Psoas muscle (tissue), 8 donors: ENCODE measurements around the gene F2RL3. TPM values are rescaled to one million over a fixed set of nuclear protein-coding genes. Genes with fewer than 3 reads are reported as not detected.

Source experiments
- ATAC-seq, 4 donors: fragments of 200-7000 bp; cut with Tn5 transposase; one replicate each; pipeline ENCODE4 v1.9.1; 2020; ENCODE audit warnings: moderate library complexity in 3 of 4, mild to moderate bottlenecking in 2 of 4
- DNase-seq, 2 donors: peaks; one replicate each; pipeline ENCODE4 v3.0.0-alpha.2; 2020
- H3K27ac ChIP-seq: fragments of 200-600 bp; one replicate; pipeline ENCODE4 v1.8.0; 2022
- H3K27me3 ChIP-seq, 3 donors: fragments of 200-600 bp in 1 of 3; one replicate each; pipeline versions ENCODE4 v1.6.1 to v1.8.0; 2013 to 2022; ENCODE audit warnings: low read length in 2 of 3, mild to moderate bottlenecking in 2 of 3, moderate library complexity in 1 of 3; ENCODE audit not compliant: insufficient read depth in 3 of 3
- H3K36me3 ChIP-seq, 2 donors: fragments of 200-600 bp in 1 of 2; one replicate each; pipeline versions ENCODE4 v1.6.1 to v1.8.0; 2013 to 2022; ENCODE audit warnings: low read depth in 1 of 2, mild to moderate bottlenecking in 1 of 2, moderate library complexity in 1 of 2; ENCODE audit not compliant: insufficient read depth in 1 of 2
- H3K4me1 ChIP-seq: fragments of 200-600 bp; one replicate; pipeline ENCODE4 v1.8.0; 2022
- H3K4me3 ChIP-seq: fragments of 200-600 bp; one replicate; pipeline ENCODE4 v1.8.0; 2022; ENCODE audit warnings: mild to moderate bottlenecking
- H3K9me3 ChIP-seq: fragments of 200-600 bp; one replicate; pipeline ENCODE4 v1.8.0; 2022
- WGBS, 3 donors: extraction: QIAGEN DNeasy Blood & Tissue Kit; methylation state at CpG; one replicate each; pipeline versions ENCODE4 v1.1.6 to v1.1.7; 2013; 5-methylcytosine and 5-hydroxymethylcytosine counted together
- intact Hi-C, 2 donors: fragments of 100-400 bp; cut with DNase I; formaldehyde crosslinking; loops; one replicate each; pipeline versions ENCODE4 v1.11.0 to v1.14.2; 2022
- polyA plus RNA-seq, 3 donors: library from polyadenylated mRNA; stranded (reverse); fragments of 200-250 nt; gene quantifications; one replicate each; pipeline ENCODE4 v1.2.3, GENCODE V29; 2013
- total RNA-seq, 4 donors: library from RNA; stranded (reverse); fragmentation: NEBNext Ultra II Directional in 2 of 4; extraction: Animal tissue kit (Norgen Biotek cat#: 25700) in 2 of 4; gene quantifications; one replicate each; pipeline versions ENCODE4 v1.2.1 to v1.2.4, GENCODE V29; 2021 to 2023
- TF ChIP-seq, protein P1 (sequence below): fragments of 200-600 bp; IDR thresholded peaks from one replicate; pipeline ENCODE4 v1.8.0; 2022; ENCODE audit warnings: antibody characterized with exemption
- donor health status: healthy with polysubstance abuse.
- donor health status: DM: no; HTN: no; CAD: no; lungs with moderate emphysema.
- donor health status: Bipolar disorder and iron deficiency.
- donor health status: healthy.
- donor health status: DM: yes; HTN: yes; CAD: no.
- donor health status: DM: no; HTN: no; CAD: no.
- donor health status: DM: no; HTN: no; CAD: no.
- donor health status: DM: yes; HTN: yes; CAD: no.

Gene F2RL3
- total and polyA plus RNA-seq, 7 donors, result 0.27 to 4.5 (median 1.4) TPM

DNA sequence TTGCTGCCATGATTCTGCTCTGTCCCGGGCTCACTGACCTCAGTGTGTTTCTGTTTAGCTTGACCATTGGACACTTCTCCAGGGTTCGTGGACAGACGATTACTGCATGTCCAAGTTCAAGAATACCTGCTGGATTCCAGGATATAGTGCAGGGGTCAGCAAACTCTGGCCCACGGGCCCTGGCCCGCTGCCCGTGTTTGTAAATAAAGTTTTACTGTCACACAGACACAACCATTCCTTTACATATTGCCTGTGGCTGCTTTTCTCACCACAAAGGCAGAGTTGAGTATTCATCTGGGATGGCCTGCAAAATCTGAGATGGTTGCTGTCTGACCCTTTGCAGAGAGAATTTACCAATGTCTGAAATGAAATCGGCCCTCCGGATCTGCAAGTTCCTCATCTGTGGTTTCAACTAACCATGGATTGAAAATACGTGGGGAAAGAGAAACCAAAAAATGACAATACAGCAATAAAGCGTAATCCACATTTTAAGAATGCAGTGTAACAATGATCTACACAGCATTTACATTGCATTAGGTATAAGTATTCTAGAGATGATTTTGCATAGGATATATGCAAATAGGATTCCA lies 25.9 kb upstream of the F2RL3 start:
- ATAC-seq (no peak), DNase-seq (no peak)
- TF ChIP-seq, protein P1, sequence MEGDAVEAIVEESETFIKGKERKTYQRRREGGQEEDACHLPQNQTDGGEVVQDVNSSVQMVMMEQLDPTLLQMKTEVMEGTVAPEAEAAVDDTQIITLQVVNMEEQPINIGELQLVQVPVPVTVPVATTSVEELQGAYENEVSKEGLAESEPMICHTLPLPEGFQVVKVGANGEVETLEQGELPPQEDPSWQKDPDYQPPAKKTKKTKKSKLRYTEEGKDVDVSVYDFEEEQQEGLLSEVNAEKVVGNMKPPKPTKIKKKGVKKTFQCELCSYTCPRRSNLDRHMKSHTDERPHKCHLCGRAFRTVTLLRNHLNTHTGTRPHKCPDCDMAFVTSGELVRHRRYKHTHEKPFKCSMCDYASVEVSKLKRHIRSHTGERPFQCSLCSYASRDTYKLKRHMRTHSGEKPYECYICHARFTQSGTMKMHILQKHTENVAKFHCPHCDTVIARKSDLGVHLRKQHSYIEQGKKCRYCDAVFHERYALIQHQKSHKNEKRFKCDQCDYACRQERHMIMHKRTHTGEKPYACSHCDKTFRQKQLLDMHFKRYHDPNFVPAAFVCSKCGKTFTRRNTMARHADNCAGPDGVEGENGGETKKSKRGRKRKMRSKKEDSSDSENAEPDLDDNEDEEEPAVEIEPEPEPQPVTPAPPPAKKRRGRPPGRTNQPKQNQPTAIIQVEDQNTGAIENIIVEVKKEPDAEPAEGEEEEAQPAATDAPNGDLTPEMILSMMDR, result no peak
- Histone ChIP-seq H3K9me3 (no peaks in the 10 kb centered on the region), H3K36me3 (peaks cover 0 to 70% of the 10 kb centered on the region in 2 donors), H3K4me3 (no peak overlapping the region), H3K27me3 (no peaks in the 10 kb centered on the region), H3K27ac (no peak overlapping the region), H3K4me1 (no peaks in the 10 kb centered on the region)
- WGBS, 3 donors, result 91 to 94% (median 94%) methylated on average over 10 of the region's 10 CpGs
- intact Hi-C loops, result no loop called here

DNA sequence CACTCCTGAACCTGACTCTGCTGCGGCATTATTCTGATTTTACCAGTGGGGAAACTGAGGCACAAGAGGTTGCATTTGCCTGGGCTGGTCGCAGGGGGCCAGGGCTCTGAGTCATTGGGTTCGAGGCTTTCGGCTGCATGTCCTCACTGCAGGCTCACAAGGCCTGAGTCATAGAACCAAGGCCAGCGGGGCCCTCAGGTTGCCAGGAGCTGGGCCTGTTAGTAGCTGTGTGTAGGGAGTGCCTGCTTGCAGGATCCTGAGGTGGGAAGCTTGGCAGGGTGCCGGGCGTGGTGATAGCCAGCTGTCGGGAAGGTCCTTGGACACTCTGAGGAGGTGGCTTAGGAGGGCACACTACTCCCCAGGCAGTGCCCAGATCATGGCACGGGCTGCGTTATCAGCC lies 21.6 kb upstream of the F2RL3 start:
- no peak for ATAC-seq
- Histone ChIP-seq H3K36me3 (peaks cover 0 to 97% of the 10 kb centered on the region in 2 donors), H3K27me3 (no peaks in the 10 kb centered on the region), H3K9me3 (no peaks in the 10 kb centered on the region), H3K4me1 (no peaks in the 10 kb centered on the region), H3K4me3 (no peak overlapping the region), H3K27ac (no peak overlapping the region)
- intact Hi-C loops, result no loop called here
- TF ChIP-seq, protein P1, result no peak
- no peak for DNase-seq
- WGBS, 3 donors, result 95% methylated on average over 10 of the region's 10 CpGs

DNA sequence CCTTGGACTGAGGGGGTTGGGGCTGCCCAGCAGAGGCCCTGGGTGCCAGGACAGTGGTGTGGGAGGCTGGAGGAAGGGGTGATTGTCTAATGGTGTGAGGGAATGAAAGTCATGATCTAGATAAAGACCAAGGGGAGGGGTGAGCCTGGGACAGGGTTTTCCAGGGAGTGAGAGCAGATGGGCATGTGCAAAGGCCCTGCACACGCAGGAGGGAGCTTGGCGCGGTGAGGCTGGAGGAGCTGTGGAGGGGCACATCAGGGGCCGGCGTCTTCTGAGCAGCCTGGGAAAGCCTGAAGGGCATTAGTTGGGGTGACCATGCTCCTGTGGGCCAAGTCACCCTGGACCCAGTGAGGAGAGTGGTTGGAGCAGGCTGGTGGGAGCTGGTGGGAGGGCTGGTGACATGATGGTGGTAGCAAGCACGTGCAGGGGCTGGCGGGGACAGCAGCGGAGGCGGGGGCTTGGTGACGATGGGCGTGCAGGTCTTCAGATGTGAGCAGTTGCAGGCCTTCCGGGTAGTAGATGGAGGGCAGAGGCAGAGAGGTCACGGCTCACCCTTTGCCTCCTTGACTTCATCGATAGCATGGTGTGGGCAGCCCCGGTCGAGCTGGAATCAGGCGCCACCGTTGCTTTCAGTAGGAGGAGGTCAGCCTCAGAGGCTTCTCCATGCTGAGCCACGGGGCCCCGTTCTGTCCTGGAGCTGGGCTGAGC lies 20.2 kb upstream of the F2RL3 start:
- H3K27ac ChIP-seq, result no peak overlapping the region
- H3K4me1 ChIP-seq, result no peaks in the 10 kb centered on the region
- TF ChIP-seq, protein P1, result no peak
- DNase-seq, result no peak
- no peaks in the 10 kb centered on the region for H3K9me3 ChIP-seq
- no peaks in the 10 kb centered on the region for H3K27me3 ChIP-seq
- H3K36me3 ChIP-seq, result peaks cover 0 to 97% of the 10 kb centered on the region in 2 donors
- 91 to 94% (median 93%) methylated on average over 20 of the region's 20 CpGs for WGBS, 3 donors
- no peak for ATAC-seq
- no peak overlapping the region for H3K4me3 ChIP-seq
- intact Hi-C loops, result no loop called here

DNA sequence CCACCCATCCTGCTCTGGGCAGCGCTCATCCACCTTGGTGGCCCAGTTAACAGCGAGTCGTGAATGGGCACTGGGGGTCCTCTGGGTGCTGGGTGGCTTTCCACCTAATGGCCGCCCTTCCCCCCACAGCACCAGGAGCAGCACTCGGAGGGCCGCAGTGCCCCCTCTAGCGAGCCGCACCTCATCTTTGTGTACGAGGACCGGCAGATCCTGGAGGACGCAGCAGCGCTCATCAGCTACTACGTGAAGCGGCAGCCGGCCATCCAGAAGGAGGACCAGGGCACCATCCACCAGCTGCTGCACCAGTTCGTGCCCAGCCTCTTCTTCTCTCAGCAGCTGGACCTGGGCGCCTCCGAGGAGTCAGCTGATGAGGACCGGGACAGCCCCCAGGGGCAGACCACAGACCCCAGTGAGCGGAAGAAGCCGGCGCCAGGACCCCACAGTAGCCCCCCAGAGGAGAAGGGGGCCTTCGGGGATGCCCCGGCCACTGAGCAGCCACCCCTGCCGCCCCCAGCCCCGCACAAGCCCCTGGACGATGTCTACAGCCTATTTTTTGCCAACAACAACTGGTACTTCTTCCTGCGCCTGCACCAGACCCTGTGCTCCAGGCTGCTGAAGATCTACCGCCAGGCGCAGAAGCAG lies 19.3 kb upstream of the F2RL3 start:
- 93 to 94% (median 94%) methylated on average over 30 of the region's 30 CpGs for WGBS, 3 donors
- intact Hi-C loops, result no loop called here
- ATAC-seq (no peak), DNase-seq (no peak)
- peaks cover 0 to 93% of the 10 kb centered on the region in 2 donors for H3K36me3 ChIP-seq
- H3K4me3 ChIP-seq, result no peak overlapping the region
- no peaks in the 10 kb centered on the region for H3K9me3 ChIP-seq
- H3K27ac ChIP-seq, result no peak overlapping the region
- no peaks in the 10 kb centered on the region for H3K4me1 ChIP-seq
- TF ChIP-seq, protein P1, result no peak
- no peaks in the 10 kb centered on the region for H3K27me3 ChIP-seq
